ENCODE results near the gene PTGIS. TPM values are rescaled to one million over a fixed set of nuclear protein-coding genes. Genes with fewer than 3 reads are reported as not detected.

PTGIS gene
- total RNA-seq, 1 donor from 2014 or later: 89.7 TPM

DNA sequence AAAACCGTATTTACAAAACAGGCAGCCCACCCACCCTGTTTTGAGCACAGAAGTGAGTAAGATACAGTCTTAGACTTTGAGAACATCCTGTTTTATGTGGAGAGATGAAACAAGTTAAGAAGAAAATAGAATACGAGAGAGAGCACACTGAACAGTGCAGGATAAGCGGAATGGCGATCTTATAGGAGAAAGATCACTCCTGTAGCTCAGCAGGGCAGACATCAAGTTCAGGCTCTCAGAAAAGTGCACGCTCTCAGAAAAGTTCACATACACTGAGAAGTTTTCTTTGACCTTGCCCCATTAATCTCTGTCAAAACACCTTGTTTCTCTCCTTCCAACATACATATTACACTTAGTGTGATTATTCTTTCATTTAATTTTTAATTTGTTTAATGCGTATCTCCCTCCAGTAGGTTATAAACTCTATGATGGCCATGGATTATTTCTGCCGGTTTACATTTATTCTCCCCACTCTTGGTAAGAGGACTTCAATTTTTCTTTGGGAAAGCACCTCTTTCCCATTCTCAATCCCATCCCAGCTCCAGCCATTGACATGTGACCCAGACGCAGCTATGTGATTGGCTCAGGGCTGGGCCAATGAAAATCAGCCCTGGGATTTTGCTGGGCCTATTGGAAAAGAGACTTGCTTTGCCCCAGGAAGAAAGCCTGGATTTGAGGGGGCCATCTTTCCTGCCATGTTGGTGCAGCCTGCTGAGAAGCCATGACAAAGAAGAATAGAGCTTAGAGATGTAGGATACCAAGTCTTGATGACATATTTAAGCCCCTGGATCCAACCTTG is 101.6 kb downstream of the PTGIS start:
- intact Hi-C loops (cut with DNase I): no loop called here
- ATAC-seq: no peak
- DNase-seq (ENCODE audit: low spot score): no peak

DNA sequence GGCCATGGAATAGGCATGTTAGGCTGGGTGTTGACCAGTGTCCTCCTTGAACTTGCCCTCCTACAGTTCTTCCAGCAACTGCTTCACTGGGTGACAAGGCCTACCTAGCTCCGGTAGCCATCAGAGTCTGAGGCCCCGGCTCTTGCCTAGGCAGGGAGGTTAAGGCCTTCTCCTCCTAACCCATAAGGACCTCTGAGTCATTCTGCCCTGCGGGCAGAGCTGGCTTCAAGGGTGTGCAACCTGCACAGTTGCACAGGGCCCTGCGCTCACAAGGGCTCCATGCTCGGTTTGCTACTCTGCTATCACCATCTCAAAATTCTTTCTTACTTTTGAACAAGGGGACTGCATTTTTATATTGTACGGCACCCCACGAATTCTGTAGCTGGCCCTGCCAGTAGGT is 103.4 kb downstream of the PTGIS start:
- intact Hi-C loops (cut with DNase I): no loop called here
- no peak for DNase-seq (ENCODE audit: low spot score)
- no peak for ATAC-seq

DNA sequence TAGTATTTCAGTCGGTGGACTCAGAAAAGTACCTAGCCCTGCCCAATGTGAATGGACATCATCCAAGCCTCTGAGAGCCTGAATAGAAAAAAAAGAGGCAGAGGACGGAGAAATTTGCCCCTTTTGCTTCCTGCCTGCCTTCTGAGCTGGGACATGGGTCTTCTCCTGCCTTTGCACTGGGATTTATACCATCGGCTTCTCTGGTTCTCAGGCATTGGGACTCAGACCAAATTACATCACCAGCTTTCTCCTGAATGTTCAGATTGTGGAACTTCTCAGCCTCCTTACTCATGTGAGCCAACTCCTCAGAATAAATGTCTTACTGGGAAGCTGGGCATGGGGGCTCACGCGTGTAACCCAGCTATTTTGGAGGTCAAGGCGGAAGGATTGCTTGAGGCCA is 105.3 kb downstream of the PTGIS start:
- DNase-seq (ENCODE audit: low spot score): no peak
- ATAC-seq: no peak

DNA sequence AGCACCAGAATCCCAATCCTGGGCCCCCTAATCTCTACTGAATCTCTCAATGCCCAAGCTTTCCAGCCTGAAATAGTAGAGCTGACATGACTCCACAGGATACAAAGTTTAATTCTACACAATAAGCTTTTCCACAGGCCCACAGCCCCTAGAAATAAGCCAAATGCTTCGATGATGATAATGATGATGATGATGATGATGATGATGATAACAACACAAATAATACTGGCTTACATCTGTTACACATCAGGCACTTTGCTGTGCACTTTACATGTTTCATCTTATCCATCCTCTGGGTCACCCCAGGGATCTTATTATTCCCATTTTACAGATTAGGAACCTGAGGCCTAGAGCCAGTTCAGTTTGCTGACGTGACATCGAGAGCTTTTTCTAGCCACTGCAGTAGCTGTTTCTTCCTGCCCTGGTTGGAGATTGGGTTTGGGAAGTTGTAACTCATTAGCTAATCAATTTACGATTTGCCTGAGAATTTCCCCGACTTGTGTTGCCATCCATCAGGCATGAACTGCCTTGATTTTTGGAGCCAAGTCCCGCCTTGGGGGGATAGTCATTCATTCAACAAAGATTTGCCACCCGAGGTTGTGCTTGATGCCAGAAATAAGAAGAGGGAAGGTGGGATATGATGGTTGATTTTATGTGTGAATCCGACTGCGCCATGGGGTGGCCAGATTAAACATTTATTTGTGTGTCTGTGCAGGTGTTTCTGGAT is 105.9 kb downstream of the PTGIS start:
- intact Hi-C loops (cut with DNase I): no loop called here
- ATAC-seq (no peak), DNase-seq (ENCODE audit: low spot score) (no peak)

More for the DNA sequence above, 105.3 kb downstream of the PTGIS start:
- intact Hi-C loops (cut with DNase I): no loop called here

DNA sequence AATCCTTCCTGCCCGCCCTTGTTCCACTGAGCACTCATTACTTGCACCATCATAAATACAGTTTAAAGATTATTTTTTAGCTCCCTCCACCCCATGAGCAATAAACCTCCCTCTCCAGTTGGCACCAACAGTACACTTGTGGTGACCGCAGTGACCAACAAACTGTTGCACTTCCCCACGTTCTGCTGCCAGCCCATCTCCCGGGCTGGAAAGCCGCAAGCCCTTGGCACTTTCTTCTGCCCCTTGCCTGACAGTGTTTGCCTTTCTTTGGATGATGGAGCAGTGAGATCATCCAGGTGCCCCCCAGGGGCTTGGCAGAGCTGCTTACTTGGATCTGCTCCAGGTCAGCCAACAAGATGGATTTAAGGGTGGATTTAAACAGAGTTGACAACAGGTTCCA is 107.0 kb downstream of the PTGIS start:
- ATAC-seq (no peak), DNase-seq (ENCODE audit: low spot score) (no peak)
- intact Hi-C loops (cut with DNase I): no loop called here

DNA sequence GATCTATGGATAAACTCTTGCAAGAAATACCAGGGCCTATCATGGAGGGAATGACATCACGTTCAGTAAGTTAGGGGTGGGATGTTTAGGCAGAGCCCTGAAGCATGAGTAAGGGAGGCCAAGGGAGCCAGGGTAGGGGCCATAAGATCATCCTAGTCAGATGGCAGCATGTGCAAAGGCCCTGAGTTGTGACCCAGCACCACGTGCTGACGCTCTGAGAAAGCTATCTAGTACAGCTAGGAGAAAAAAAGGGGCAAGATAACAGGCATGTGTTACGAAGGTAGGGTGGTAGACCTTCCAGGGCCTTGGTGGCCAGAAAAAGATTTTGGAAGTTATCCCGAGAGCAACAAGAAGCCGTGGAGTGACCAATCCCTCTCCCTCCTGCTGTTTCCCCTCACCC is 107.8 kb downstream of the PTGIS start:
- ATAC-seq (peak; percentile 56), DNase-seq (ENCODE audit: low spot score) (no peak)
- intact Hi-C loops (cut with DNase I): no loop called here

DNA sequence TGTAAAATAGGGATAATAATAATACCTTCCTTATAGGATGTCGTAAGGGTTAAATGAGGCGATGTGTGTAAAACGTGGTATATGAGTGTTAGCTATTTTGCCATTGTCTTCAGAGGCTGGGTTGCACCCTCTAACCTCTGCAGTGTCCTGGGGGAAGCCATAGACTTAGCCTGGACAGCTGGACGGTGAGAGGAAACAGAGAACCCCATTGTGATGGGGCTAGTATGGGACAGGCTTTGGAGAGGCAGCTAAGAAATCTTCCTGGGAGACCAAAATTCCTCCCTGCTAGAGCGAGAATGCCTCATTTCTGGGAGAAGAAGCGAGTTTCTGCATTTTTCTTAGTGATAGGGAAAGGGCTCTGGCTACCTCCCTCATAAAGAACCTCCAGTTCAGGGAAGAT is 108.3 kb downstream of the PTGIS start:
- ATAC-seq (peak; percentile 92), DNase-seq (ENCODE audit: low spot score) (no peak)
- intact Hi-C loops (cut with DNase I): no loop called here

DNA sequence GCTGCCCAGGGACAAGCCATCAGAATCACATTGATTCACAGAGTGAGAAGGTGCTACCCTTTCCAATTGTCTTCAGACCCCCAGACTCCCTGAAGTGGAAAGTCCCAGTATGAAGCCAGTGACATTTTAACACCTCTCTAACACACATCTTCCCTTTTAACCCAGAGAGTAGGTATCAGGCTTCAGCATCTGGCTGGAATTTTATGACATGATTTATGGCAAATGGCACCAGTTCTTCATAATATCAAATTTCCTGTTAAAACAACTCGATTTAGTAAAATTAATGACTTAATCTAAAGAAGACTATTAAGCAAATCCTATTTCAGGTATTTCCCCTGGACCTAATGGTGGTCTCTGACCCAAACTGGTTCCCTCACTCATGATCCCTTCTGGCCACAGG is 110.5 kb downstream of the PTGIS start:
- intact Hi-C loops (cut with DNase I): no loop called here
- no peak for DNase-seq (ENCODE audit: low spot score)
- no peak for ATAC-seq

DNA sequence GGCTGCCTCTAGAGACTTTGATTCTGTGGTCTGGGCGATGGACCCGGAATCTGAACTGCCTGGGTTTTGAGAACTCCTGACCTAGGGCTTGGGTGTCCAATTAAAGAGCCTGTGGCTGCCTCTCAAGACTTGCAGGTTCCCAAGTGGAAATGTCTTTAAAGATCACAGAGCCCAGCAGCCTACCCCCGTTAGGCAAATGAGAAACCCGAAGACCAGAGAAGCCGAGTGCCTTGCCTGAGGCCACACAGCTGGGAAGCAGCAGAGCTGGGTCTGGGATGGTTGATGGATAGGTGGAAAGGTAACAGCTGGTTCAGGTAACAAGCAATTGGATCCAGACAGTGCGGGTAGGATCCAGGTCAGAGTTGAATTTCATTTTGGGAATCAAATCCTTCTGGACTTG is 111.3 kb downstream of the PTGIS start:
- intact Hi-C loops (cut with DNase I): no loop called here
- ATAC-seq (no peak), DNase-seq (ENCODE audit: low spot score) (no peak)

DNA sequence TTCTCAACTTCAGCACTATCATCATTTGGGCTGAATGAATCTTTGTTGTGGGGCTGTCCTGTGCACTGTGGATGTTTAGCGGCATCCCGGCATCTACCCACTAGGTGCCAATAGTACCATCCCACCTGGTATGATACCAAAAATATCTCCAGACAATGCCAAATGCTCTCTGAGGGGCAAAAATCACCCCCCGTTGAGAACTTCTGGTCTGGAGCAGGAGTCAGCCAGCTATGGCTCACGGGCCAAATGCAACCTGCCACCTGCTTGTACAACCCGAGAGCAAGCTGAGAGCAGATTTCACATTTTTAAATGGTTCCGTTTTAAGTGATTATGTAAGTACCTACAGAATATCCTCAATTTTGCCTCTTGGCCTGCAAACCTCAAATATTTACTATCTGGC is 112.2 kb downstream of the PTGIS start:
- no peak for ATAC-seq
- intact Hi-C loops (cut with DNase I): no loop called here

More for the DNA sequence above, 112.2 kb downstream of the PTGIS start:
- no peak for DNase-seq (ENCODE audit: low spot score)

Other genes starting within 250 kb of the PTGIS start
- 4.9 TPM for gene KCNB1, start 85.5 kb downstream of the PTGIS start, total RNA-seq
- 36.0 TPM for gene B4GALT5, start 145.7 kb upstream of the PTGIS start, total RNA-seq
- gene SLC9A8, start 244.7 kb upstream of the PTGIS start, total RNA-seq: 14.4 TPM

Data from sciatic nerve (tissue), 2 donors.